IMR-90 (cell line): ENCODE measurements around the gene MYO1C. TPM values are rescaled to one million over a fixed set of nuclear protein-coding genes. Genes with fewer than 3 reads are reported as not detected.
"Not testable (repeated sequence)": the region's sequence is repeated elsewhere in the genome, so short reads cannot be mapped to it uniquely, and the experiment has no call there.

Experiments
- ATAC-seq: fragments of 200-7000 bp; cut with Tn5 transposase; 2 replicates; pipeline ENCODE4 v1.9.1; 2020; ENCODE audit warnings: low read depth, mild to moderate bottlenecking, moderate library complexity
- BruUV-seq: library from RNA; stranded (reverse); fragments of 400-500 nt; replicated peaks from 2 replicates; lab custom pipeline; 2021; lab: Mats Ljungman, UMichigan
- CTCF ChIA-PET: fragments of 300-600 bp; formaldehyde crosslinking; extraction: SDS; loops from one replicate; lab custom pipeline; 2021; ENCODE audit warnings: antibody characterized with exemption; lab: Yijun Ruan, JAX
- POLR2A ChIA-PET: fragments of 300-600 bp; sonication (Branson Sonifier 250); formaldehyde crosslinking; loops from one replicate; lab custom pipeline; 2022; ENCODE audit warnings: antibody characterized with exemption; ENCODE audit not compliant: unreplicated experiment; lab: Charles Lee
- DNase-seq: peaks from one replicate; pipeline ENCODE4 v3.0.0; 2013
- H2AFZ ChIP-seq: replicated peaks from 2 replicates; pipeline ENCODE3; 2013; ENCODE audit warnings: low read length, mild to moderate bottlenecking; ENCODE audit not compliant: poor library complexity
- H2AK5ac ChIP-seq: 2 replicates; pipeline ENCODE4 v1.6.1; 2013; ENCODE audit warnings: low read depth, low read length, inconsistent platforms
- H2AK9ac ChIP-seq: replicated peaks from 2 replicates; pipeline ENCODE3; 2013; ENCODE audit warnings: mild to moderate bottlenecking, low read depth, low read length, moderate library complexity; ENCODE audit not compliant: poor library complexity
- H2BK120ac ChIP-seq: 2 replicates; pipeline ENCODE4 v1.6.1; 2013; ENCODE audit warnings: low read depth, low read length, inconsistent platforms
- H2BK15ac ChIP-seq: 3 replicates; pipeline ENCODE4 v1.6.1; 2013; ENCODE audit warnings: low read depth, low read length, inconsistent platforms
- H2BK20ac ChIP-seq: 2 replicates; pipeline ENCODE4 v1.6.1; 2013; ENCODE audit warnings: low read depth, mild to moderate bottlenecking, inconsistent platforms, low read length, moderate library complexity
- H2BK5ac ChIP-seq: 2 replicates; pipeline ENCODE4 v1.6.1; 2013; ENCODE audit warnings: mild to moderate bottlenecking, low read depth, low read length, inconsistent platforms; ENCODE audit not compliant: poor library complexity, severe bottlenecking
- H3K14ac ChIP-seq: replicated peaks from 2 replicates; pipeline ENCODE4 v1.6.1; 2013; ENCODE audit warnings: low read depth, low read length, inconsistent platforms
- H3K18ac ChIP-seq: 2 replicates; pipeline ENCODE4 v1.6.1; 2013; ENCODE audit warnings: low read depth, low read length, control low read depth
- H3K23ac ChIP-seq: 2 replicates; pipeline ENCODE4 v1.6.1; 2013; ENCODE audit warnings: low read depth, low read length, inconsistent platforms
- H3K27ac ChIP-seq: 2 replicates; pipeline ENCODE4 v1.5.1; 2013; ENCODE audit warnings: mild to moderate bottlenecking, control low read depth, low read length; ENCODE audit not compliant: insufficient read depth
- H3K27me3 ChIP-seq: 2 replicates; pipeline ENCODE4 v1.6.1; 2013; ENCODE audit warnings: low read length; ENCODE audit not compliant: control insufficient read depth, insufficient read depth
- H3K36me3 ChIP-seq: 2 replicates; pipeline ENCODE4 v1.6.1; 2013; ENCODE audit warnings: low read length, mixed read lengths; ENCODE audit not compliant: control insufficient read depth, insufficient read depth
- H3K4ac ChIP-seq: 2 replicates; pipeline ENCODE4 v1.6.1; 2013; ENCODE audit warnings: low read depth, low read length, inconsistent platforms
- H3K4me1 ChIP-seq: 2 replicates; pipeline ENCODE4 v1.6.1; 2013; ENCODE audit warnings: low read length, mixed read lengths; ENCODE audit not compliant: control insufficient read depth, insufficient read depth
- H3K4me2 ChIP-seq: 2 replicates; pipeline ENCODE4 v1.6.1; 2013; ENCODE audit warnings: low read depth, mild to moderate bottlenecking, control low read depth, low read length, moderate library complexity
- H3K4me3 ChIP-seq: 2 replicates; pipeline ENCODE4 v1.5.1; 2013; ENCODE audit warnings: low read depth, mild to moderate bottlenecking, control low read depth, low read length, moderate library complexity; ENCODE audit not compliant: insufficient read depth
- H3K56ac ChIP-seq: 2 replicates; pipeline ENCODE4 v1.6.1; 2013; ENCODE audit warnings: low read length, inconsistent platforms; ENCODE audit not compliant: insufficient read depth; ENCODE audit errors: extremely low read depth
- H3K79me1 ChIP-seq, 2 experiments: 2 replicates each; pipeline ENCODE4 v1.6.1; 2013; ENCODE audit warnings: low read length in 2 of 2, inconsistent platforms in 1 of 2, low read depth in 1 of 2
- H3K9ac ChIP-seq: 2 replicates; pipeline ENCODE4 v1.6.1; 2013; ENCODE audit warnings: low read depth, low read length, control low read depth
- H3K9me1 ChIP-seq: 2 replicates; pipeline ENCODE4 v1.6.1; 2013; ENCODE audit warnings: low read length, inconsistent platforms; ENCODE audit not compliant: insufficient read depth
- H3K9me3 ChIP-seq: 2 replicates; pipeline ENCODE4 v1.6.1; 2013; ENCODE audit warnings: low read length; ENCODE audit not compliant: control insufficient read depth, insufficient read depth
- H4K20me1 ChIP-seq: 2 replicates; pipeline ENCODE4 v1.6.1; 2013; ENCODE audit warnings: low read length, inconsistent platforms; ENCODE audit not compliant: insufficient read depth
- H4K5ac ChIP-seq: 2 replicates; pipeline ENCODE4 v1.6.1; 2013; ENCODE audit warnings: mild to moderate bottlenecking, low read depth, low read length, control low read depth
- H4K8ac ChIP-seq, 2 experiments: 2 replicates each; pipeline ENCODE4 v1.6.1; 2013; ENCODE audit warnings: low read depth in 2 of 2, low read length in 2 of 2, control low read depth in 1 of 2, inconsistent platforms in 1 of 2
- H4K91ac ChIP-seq: 2 replicates; pipeline ENCODE4 v1.6.1; 2013; ENCODE audit warnings: low read depth, low read length, inconsistent platforms; ENCODE audit not compliant: insufficient read depth
- WGBS, 2 experiments: methylation state at CpG; one replicate each; pipeline versions ENCODE4 v1.1.5 to v1.1.7; 2013; ENCODE audit warnings: missing lambda C conversion rate in 2 of 2; ENCODE audit not compliant: insufficient read length in 1 of 2; ENCODE audit errors: extremely low coverage in 2 of 2; 5-methylcytosine and 5-hydroxymethylcytosine counted together
- dilution Hi-C: fragments of 300-500 bp; cut with HindIII; formaldehyde crosslinking; loops from one replicate; pipeline ENCODE4 v1.14.3; 2018; ENCODE audit warnings: low sequenced_read_pairs; ENCODE audit not compliant: unreplicated experiment
- in situ Hi-C: fragments of 300-500 bp; cut with MboI; formaldehyde crosslinking; loops from 3 replicates; pipeline ENCODE4 v1.14.3; 2019; ENCODE audit warnings: low sequenced_read_pairs, inconsistent platforms, mixed read lengths
- intact Hi-C: fragments of 100-400 bp; cut with micrococcal nuclease; formaldehyde crosslinking; loops from 2 replicates; pipeline ENCODE4 v1.10.0; 2022
- polyA plus RNA-seq, 3 experiments: library from polyadenylated mRNA; depleted of rRNA; stranded (reverse); fragments of >200 nt; gene quantifications; 2 replicates each; pipeline ENCODE4 v1.2.3, GENCODE V29; 2012; ENCODE audit warnings: low replicate concordance in 1 of 3
- total RNA-seq: library from RNA; depleted of rRNA; stranded (reverse); fragments of >200 nt; gene quantifications from 2 replicates; pipeline ENCODE4 v1.2.3, GENCODE V29; 2012

The MYO1C gene
- total and polyA plus RNA-seq, 2 of the 4 experiments (the other 2 are of a cell fraction), result 162 to 196 TPM

- H3K4ac ChIP-seq, H2BK20ac ChIP-seq, H3K27ac ChIP-seq, in situ Hi-C loops, H3K4me2 ChIP-seq, H3K4me1 ChIP-seq, POLR2A ChIA-PET, BruUV-seq, intact Hi-C loops, dilution Hi-C loops, H4K8ac ChIP-seq, H2BK120ac ChIP-seq, H3K56ac ChIP-seq, H2AK9ac ChIP-seq, H3K14ac ChIP-seq, CTCF ChIA-PET, H4K91ac ChIP-seq, H3K18ac ChIP-seq, H2AFZ ChIP-seq, H3K27me3 ChIP-seq, H3K9me3 ChIP-seq, H3K4me3 ChIP-seq, H4K5ac ChIP-seq, H2AK5ac ChIP-seq, H3K23ac ChIP-seq, H3K9ac ChIP-seq, H2BK5ac ChIP-seq, DNase-seq, H2BK15ac ChIP-seq, ATAC-seq: not testable (repeated sequence)
- H4K20me1 ChIP-seq, result peaks cover 98% of the 10 kb centered on the region
- H3K9me1 ChIP-seq, result peaks cover 29% of the 10 kb centered on the region
- peaks cover 0 to 57% of the 10 kb centered on the region in 2 experiments; a peak in 3 of 4 replicates for H3K79me1 ChIP-seq
- H3K36me3 ChIP-seq, result peaks cover 17% of the 10 kb centered on the region
- WGBS, 2 experiments, result 100% methylated on average over 6 of the region's 21 CpGs; no CpG with 5 or more reads in 1 of the 2 experiments
Measured at GRCh38 chr17:1450261-1450660, 42.2 kb downstream of the MYO1C start.
